Measurements from ENCODE around the gene ZCCHC4. TPM values are rescaled to one million over a fixed set of nuclear protein-coding genes. Genes with fewer than 3 reads are reported as not detected.
"Not testable (repeated sequence)": the region's sequence is repeated elsewhere in the genome, so short reads cannot be mapped to it uniquely, and the experiment has no call there.

ZCCHC4 gene
- total RNA-seq, 2 donors from 2014 or later, result 9.4 to 17.1 TPM

- H3K27me3 ChIP-seq (replicated peaks; ENCODE audit: insufficient read depth), result no peaks in the 10 kb centered on the region
- intact Hi-C loops (cut with DNase I), result loop anchor here (5.0 kb wide), 2 partner anchors 64 to 81 kb away; partner anchors contain the start of genes ANAPC4 and PI4K2B
- WGBS, result 19% methylated on average over 23 of the region's 23 CpGs
Measured at GRCh38 chr4:25313201-25313895, 774 bp downstream of the ZCCHC4 start.

DNA sequence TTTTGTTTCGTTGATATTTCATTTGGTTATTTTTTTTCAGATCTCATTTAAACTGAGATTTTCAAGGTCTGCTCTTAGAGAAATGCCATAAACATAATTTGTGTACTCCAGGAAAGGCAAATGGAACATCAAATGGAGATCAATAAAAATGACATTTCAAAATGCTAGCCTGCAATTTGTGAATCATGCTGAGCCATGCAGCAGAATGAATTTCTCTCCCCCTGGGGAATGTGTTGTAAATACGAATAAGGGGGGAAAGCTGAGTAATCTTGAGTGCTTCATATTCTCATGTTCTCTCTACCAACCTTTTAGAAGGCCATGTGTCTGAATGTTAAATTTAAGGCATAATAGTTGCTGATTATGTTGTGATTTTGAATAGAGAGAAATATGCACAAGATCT is 7.8 kb downstream of the ZCCHC4 start:
- Histone ChIP-seq H3K4me1 (replicated peaks) (no peaks in the 10 kb centered on the region), H3K27ac (no peak overlapping the region), H3K9me3 (no peaks in the 10 kb centered on the region), H3K27me3 (replicated peaks; ENCODE audit: insufficient read depth) (no peaks in the 10 kb centered on the region), H3K36me3 (no peaks in the 10 kb centered on the region), H3K4me3 (no peak overlapping the region)
- intact Hi-C loops (cut with DNase I), result no loop called here
- TF ChIP-seq CTCF (IDR thresholded peaks at IDR 0.05), result no peak
- no peak for TF ChIP-seq POLR2A (IDR thresholded peaks at IDR 0.05)
- TF ChIP-seq POLR2AphosphoS5 (IDR thresholded peaks at IDR 0.05), result no peak
- no peak for DNase-seq (ENCODE audit: low spot score)
- WGBS, result 76% methylated on average over 2 of the region's 2 CpGs

More at GRCh38 chr4:25313201-25313895, 774 bp downstream of the ZCCHC4 start:
- H3K4me1 ChIP-seq (replicated peaks), result no peaks in the 10 kb centered on the region
- peak overlapping the region; percentile 48 to 77 for H3K4me3 ChIP-seq
- peak overlapping the region; percentile 54 to 71 for H3K27ac ChIP-seq
- H3K9me3 ChIP-seq, result no peaks in the 10 kb centered on the region
- TF ChIP-seq CTCF (IDR thresholded peaks at IDR 0.05), result no peak
- no peak for TF ChIP-seq POLR2AphosphoS5 (IDR thresholded peaks at IDR 0.05)
- TF ChIP-seq POLR2A (IDR thresholded peaks at IDR 0.05), result no peak
- no peak for DNase-seq (ENCODE audit: low spot score)
- H3K36me3 ChIP-seq, result no peaks in the 10 kb centered on the region

GRCh38 chr4:25320773-25321172 is 8.2 kb downstream of the ZCCHC4 start:
- Histone ChIP-seq H3K27me3 (replicated peaks; ENCODE audit: insufficient read depth) (no peaks in the 10 kb centered on the region), H3K4me3 (no peak overlapping the region), H3K4me1 (replicated peaks) (no peaks in the 10 kb centered on the region), H3K9me3 (no peaks in the 10 kb centered on the region), H3K36me3 (no peaks in the 10 kb centered on the region), H3K27ac (no peak overlapping the region)
- DNase-seq (ENCODE audit: low spot score), result no peak
- TF ChIP-seq CTCF (IDR thresholded peaks at IDR 0.05) (no peak), POLR2A (IDR thresholded peaks at IDR 0.05) (no peak), POLR2AphosphoS5 (IDR thresholded peaks at IDR 0.05) (no peak)
- WGBS, result 79% methylated on average over 1 of the region's 1 CpG
- intact Hi-C loops (cut with DNase I), result no loop called here

GRCh38 chr4:25321703-25322102 is 9.1 kb downstream of the ZCCHC4 start:
- WGBS, result 89% methylated on average over 3 of the region's 3 CpGs
- intact Hi-C loops (cut with DNase I), result no loop called here
- H3K27ac ChIP-seq, result no peak overlapping the region
- no peak for DNase-seq (ENCODE audit: low spot score)
- no peaks in the 10 kb centered on the region for H3K36me3 ChIP-seq
- no peak overlapping the region for H3K4me3 ChIP-seq
- no peak for TF ChIP-seq POLR2AphosphoS5 (IDR thresholded peaks at IDR 0.05)
- no peak for TF ChIP-seq CTCF (IDR thresholded peaks at IDR 0.05)
- no peak for TF ChIP-seq POLR2A (IDR thresholded peaks at IDR 0.05)
- no peaks in the 10 kb centered on the region for H3K9me3 ChIP-seq
- H3K27me3 ChIP-seq (replicated peaks; ENCODE audit: insufficient read depth), result no peaks in the 10 kb centered on the region
- H3K4me1 ChIP-seq (replicated peaks), result no peaks in the 10 kb centered on the region

GRCh38 chr4:25328463-25328862 is 15.9 kb downstream of the ZCCHC4 start:
- H3K9me3 ChIP-seq; H3K27ac ChIP-seq; DNase-seq (ENCODE audit: low spot score); H3K4me1 ChIP-seq (replicated peaks); H3K36me3 ChIP-seq; H3K4me3 ChIP-seq; H3K27me3 ChIP-seq (replicated peaks; ENCODE audit: insufficient read depth); intact Hi-C loops (cut with DNase I): not testable (repeated sequence)
- WGBS, result 100% methylated on average over 3 of the region's 3 CpGs
